HG02981 (cell line): Measurements from ENCODE around the gene TNIK.
"Not testable (repeated sequence)": the region's sequence is repeated elsewhere in the genome, so short reads cannot be mapped to it uniquely, and the experiment has no call there.

Experiments used
- ATAC-seq: cut with Tn5 transposase; IDR thresholded peaks from one replicate; pipeline ENCODE4 v1.9.1; 2021; ENCODE audit warnings: mild to moderate bottlenecking, moderate library complexity; ENCODE audit not compliant: unreplicated experiment

TNIK gene

GRCh38 chr3:171149526-171150116, 310.6 kb downstream of the TNIK start:
- no peak for ATAC-seq

- ATAC-seq: no peak
These were observed 314.4 kb downstream of the TNIK start for GRCh38 chr3:171145798-171146197.

- no peak for ATAC-seq
These were observed 317.2 kb downstream of the TNIK start for GRCh38 chr3:171142985-171143384.

- ATAC-seq: no peak
These were observed 320.0 kb downstream of the TNIK start for GRCh38 chr3:171140246-171140645.

GRCh38 chr3:171138027-171138426, 322.2 kb downstream of the TNIK start:
- no peak for ATAC-seq

GRCh38 chr3:171135549-171135948, 324.7 kb downstream of the TNIK start:
- no peak for ATAC-seq

- ATAC-seq: no peak
These were observed 326.2 kb downstream of the TNIK start for GRCh38 chr3:171133796-171134569.

GRCh38 chr3:171133337-171133736, 326.9 kb downstream of the TNIK start:
- ATAC-seq: no peak

- no peak for ATAC-seq
These were observed 327.3 kb downstream of the TNIK start for GRCh38 chr3:171132873-171133272.

- no peak for ATAC-seq
These were observed 330.4 kb downstream of the TNIK start for GRCh38 chr3:171129827-171130226.

- ATAC-seq: no peak
These were observed 332.6 kb downstream of the TNIK start for GRCh38 chr3:171127611-171128010.

GRCh38 chr3:171126478-171127209, 333.6 kb downstream of the TNIK start:
- no peak for ATAC-seq

GRCh38 chr3:171125010-171125409, 335.2 kb downstream of the TNIK start:
- no peak for ATAC-seq

GRCh38 chr3:171123915-171124314, 336.3 kb downstream of the TNIK start:
- ATAC-seq: no peak

- no peak for ATAC-seq
These were observed 337.3 kb downstream of the TNIK start for GRCh38 chr3:171122861-171123260.

GRCh38 chr3:171122240-171122639, 338.0 kb downstream of the TNIK start:
- ATAC-seq: no peak

- ATAC-seq: no peak
These were observed 338.4 kb downstream of the TNIK start for GRCh38 chr3:171121801-171122200.

GRCh38 chr3:171119402-171119801, 340.8 kb downstream of the TNIK start:
- not testable (repeated sequence) for ATAC-seq

- not testable (repeated sequence) for ATAC-seq
These were observed 341.2 kb downstream of the TNIK start for GRCh38 chr3:171118993-171119392.

GRCh38 chr3:171116824-171117395, 343.3 kb downstream of the TNIK start:
- no peak for ATAC-seq

- ATAC-seq: no peak
These were observed 343.8 kb downstream of the TNIK start for GRCh38 chr3:171116365-171116764.

- ATAC-seq: no peak
These were observed 344.5 kb downstream of the TNIK start for GRCh38 chr3:171115667-171116066.
